Ramos (cell line): ENCODE data around the gene ARHGEF17.

ENCODE experiments used
- in situ Hi-C: fragments of 300-500 bp; cut with MboI; formaldehyde crosslinking; loops from one replicate; pipeline ENCODE4 v1.14.3; 2022; ENCODE audit warnings: low sequenced_read_pairs; ENCODE audit not compliant: unreplicated experiment

The ARHGEF17 gene

DNA sequence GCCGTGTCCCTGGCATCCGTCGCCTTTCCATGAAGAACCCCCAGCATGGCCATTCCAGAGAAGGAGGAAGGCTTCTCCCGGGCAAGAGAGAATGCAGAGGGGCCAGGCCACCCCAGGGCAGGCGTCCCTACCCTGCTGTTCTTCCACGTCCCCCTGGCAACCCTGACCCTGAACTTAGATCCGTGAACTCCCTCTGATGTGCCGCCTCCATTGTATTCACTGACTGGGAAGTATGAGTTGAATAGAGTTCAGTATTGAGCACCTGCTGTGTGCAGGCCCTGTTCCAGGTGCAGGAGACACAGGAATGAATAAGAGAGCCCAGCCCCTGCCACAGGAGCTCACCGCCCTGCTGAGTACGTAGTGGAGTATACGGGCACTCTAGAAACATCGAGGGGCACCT, 39.0 kb downstream of the ARHGEF17 start:
- in situ Hi-C loops, result loop anchor here (10.0 kb wide), 1 partner anchor 308 kb away; no protein-coding TSS in a partner anchor

DNA sequence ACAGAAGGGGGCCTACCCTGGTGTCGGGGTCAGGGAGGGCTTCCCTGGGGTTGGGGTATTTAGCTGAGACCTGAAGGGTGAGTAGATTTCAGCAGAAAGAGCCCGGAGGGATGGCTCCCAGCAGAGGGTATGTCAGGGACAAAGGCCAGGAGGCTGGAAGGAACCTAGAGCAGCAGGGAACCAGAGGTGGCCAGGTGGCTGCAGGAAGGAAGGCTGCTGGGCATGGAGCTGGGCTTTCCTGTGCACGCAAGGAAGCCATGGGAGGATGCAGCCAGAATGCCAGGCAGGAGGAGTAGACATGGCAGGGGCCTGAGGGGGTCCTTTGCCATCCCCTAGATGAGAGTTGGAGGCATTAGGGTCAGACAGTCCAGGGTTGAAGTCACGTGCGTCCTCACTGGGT, 40.8 kb downstream of the ARHGEF17 start:
- in situ Hi-C loops, result loop anchor here (10.0 kb wide), 1 partner anchor 306 kb away; no protein-coding TSS in a partner anchor

DNA sequence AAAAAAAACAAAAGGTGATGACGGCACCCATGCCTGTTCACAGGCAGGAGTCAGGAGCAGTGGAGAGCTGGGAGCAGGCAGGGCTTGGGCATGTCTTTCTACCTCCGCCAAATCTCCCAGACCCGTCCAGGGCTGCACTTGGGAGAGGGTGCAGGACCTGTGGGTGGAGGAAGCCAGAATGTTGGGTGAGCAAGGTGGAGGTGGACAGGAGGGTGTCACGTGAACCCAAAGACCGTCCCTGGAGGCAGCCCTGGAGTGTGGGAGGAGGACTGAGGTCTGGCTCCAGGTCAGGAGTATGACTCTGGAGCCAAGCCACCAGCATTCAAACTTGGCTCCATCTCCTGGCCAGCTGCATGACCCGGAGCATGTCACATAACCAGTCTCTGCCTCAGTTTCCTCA, 41.6 kb downstream of the ARHGEF17 start:
- in situ Hi-C loops, result loop anchor here (5.0 to 10.0 kb wide), 2 partner anchors 43 to 305 kb away; no protein-coding TSS in a partner anchor

DNA sequence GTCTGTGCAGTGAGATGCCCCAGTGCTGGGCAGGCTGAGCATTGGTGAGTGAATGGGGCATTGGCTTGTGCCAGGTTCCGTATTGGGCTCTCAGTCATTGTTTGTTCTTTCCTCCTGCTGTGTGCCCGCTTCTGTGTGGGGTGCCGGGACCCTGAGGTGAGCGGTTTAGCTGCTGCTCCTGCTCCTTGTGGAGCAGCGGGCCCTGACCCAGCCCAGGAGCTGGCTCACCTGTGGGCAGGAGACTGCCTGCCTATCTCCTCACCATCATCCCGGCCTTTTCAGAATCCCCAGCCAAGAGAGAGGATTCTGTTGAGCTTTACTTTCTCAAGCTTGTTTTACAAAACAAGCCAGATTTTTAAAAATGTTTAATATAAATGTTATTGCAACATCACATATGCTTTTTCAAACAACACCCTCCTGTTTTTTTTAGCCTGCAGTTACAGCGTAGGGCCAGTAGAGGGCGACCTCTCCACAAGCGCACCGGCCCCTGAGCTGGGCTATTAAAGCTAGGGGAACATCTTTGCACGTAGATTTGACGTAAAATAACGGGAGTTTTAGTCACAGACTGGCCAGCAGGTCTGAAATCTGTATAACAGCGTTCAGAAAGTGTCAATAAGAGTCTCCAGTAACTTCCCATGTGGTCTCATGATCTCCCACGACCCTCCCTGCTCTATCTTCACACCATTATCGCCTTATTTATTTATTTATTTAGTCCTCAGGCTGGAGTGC, 43.0 kb downstream of the ARHGEF17 start:
- in situ Hi-C loops, result loop anchor here (5.0 kb wide), 1 partner anchor 41 kb away; no protein-coding TSS in a partner anchor

DNA sequence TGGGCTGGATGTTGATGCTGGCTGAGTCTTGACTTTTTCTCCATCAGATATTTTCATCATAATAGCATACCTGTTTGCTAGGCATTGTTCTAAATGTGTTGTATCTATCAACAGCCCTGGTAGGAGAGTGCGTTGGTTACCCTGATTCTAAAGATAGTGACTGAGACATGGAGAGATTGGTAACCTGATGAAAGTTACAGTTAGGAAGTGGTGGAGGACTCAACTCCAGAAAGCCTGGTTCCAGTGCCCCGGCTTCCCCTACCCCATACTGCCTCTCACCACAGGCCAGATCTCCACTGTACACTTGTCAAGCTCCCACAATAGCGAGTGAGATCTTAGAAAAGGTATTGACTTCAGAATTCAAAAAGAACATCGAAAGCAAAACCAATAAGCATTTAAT, 45.3 kb downstream of the ARHGEF17 start:
- in situ Hi-C loops, result loop anchor here (5.0 kb wide), 1 partner anchor 39 kb away; no protein-coding TSS in a partner anchor

DNA sequence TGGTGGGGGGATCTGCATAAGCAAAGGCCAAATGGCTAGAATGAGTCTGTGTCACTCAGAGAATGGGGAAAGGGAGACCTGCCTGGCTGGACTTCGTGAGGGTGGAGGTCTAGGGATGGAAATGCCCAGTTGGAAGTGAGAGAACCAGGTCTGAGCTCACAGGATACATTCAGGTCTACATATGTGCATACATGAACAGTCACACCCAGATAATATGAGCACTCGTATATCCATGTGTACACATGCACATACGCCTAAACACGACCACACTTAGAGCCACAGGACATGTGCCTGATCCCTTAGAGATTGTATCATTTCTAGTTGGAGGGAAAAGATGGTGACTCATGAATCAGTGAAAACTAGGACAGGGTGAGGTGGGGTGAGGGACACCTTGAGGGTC, 47.0 kb downstream of the ARHGEF17 start:
- in situ Hi-C loops, result no loop called here

DNA sequence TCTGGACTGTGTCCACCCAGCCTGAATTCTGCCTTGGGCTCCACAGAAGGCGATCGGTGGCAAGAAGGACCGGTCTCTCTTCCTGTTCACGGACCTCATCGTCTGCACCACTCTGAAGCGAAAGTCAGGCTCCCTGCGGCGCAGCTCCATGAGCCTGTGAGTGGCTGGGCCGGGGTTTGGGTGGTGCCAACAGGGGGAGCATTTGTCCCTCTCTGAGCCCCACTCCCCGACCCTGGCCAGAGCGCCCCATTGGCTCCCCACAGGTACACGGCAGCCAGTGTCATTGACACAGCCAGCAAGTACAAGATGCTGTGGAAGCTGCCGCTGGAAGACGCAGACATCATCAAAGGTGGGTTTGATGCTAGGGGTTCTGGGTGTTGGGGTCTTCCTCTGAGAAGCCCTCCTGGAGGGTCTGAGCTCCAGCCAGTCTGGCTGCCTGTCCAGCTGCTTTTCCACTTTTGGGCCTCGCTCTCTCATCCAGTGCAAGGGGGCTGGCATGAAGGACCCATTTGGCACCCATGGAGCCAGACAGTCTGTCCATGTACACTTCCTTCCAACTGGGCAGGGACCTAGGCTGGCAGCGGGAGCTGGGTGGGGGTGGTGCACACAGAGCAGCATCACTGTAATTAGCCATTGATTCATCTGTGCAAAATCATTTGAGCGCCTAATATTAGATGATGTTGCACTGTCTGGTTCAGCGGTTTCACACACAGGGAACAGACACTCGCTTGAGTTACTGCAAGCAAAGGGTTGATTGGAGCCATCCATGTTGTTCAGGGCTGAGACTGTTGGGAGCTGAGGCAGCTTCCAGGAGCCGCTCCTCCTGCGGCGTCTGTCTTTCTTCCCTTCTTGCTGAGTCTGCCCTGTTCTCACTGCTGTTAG, 49.1 kb downstream of the ARHGEF17 start:
- in situ Hi-C loops, result no loop called here

DNA sequence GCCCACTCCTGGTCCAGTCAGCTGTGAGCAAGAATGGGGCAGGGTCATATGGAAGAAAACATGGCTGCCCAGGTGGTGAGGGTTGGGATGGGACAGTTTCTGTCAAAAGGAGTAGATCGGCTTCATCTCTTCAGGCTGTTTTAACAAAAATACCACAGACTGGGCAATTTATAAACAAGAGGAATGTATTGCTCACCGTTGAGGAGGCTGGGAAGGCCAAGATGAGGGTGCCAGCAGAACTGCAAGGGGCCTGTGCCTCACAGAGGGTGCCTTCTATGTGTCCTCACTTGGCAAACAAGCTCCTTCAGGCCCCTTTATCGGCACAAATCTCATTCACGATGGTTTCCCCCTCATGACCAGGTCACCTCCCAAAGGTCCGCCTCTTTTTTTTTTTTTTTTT, 50.0 kb downstream of the ARHGEF17 start:
- in situ Hi-C loops, result no loop called here

DNA sequence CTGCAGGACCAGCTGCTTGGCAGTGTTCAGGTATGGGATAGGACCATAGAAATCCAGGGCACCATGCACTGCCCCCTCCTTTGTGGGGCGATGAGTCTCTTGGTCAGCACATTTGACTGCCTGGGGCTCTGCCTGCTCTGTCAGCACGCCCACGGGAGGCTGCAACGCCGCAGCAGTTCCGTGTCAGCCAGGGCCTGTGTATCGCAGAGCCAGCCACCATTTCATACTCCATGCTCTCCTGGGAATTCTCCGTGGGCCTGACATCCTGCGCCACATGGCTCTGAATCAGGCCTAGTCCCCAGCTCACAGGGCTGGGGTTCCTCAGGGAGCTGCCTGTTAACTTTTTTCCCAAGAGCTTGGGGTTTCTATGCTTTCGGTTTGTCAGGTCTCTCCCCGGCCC, 51.3 kb downstream of the ARHGEF17 start:
- in situ Hi-C loops, result no loop called here

DNA sequence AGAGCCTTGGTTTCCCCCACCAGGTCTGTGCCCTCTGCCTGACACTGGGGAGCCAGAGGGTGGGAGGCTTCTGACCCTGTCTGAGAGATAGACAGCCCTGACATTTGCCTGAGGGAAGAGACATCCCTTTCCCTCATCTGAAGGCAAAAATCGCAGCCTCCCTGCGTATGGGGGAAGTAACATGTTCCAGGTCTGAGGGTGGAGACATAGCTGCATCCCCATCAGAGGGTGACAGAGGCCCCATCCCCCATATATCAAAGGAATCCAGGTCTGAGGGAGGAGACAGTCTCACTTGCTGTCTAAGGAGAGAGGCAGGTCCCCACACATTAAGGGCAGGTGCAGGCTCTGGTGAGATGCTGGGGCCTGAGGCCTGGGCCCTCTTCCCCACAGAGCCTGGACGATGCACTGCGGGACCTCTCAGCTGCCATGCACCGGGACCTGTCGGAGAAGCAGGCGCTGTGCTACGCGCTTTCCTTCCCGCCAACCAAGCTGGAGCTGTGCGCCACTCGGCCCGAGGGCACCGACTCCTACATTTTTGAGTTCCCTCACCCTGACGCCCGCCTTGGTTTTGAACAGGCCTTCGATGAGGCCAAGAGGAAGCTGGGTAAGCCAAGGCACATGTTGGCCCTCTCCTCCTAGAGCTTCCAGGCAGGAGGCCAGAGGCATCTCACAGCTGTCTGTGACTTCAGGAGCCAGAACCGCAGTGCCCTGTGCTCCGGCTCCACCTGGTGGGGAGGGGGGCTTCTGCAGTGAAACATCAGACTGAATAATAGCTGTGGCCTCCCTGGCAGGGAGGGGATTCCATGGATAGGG, 52.1 kb downstream of the ARHGEF17 start:
- in situ Hi-C loops, result no loop called here

DNA sequence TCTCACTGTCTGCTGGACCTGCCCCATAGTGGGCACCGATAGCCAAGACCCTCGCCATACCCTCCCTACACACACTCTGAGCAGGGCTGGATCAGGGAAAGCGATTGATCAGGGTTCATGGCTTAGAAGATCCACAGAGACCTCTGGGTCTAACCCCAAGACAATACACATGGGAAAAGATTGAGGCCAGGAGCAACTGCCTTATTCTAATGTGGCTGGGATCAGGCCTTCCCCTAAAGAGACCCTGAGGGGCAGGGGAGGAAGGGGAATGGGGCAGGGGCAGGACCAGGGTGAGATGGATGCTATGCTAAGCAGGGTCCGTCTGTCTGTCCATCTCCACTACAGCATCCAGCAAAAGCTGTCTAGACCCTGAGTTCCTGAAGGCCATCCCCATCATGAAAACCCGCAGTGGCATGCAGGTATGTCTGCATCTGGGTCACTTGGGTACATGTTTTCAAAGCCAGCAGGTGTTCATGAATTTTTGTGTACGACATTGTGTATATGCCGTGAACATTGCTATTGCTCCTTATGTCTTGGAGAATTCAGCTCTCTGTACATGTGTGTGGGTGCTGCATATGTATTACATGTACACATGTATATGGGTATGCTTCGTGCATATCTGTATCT, 52.8 kb downstream of the ARHGEF17 start:
- in situ Hi-C loops, result no loop called here

DNA sequence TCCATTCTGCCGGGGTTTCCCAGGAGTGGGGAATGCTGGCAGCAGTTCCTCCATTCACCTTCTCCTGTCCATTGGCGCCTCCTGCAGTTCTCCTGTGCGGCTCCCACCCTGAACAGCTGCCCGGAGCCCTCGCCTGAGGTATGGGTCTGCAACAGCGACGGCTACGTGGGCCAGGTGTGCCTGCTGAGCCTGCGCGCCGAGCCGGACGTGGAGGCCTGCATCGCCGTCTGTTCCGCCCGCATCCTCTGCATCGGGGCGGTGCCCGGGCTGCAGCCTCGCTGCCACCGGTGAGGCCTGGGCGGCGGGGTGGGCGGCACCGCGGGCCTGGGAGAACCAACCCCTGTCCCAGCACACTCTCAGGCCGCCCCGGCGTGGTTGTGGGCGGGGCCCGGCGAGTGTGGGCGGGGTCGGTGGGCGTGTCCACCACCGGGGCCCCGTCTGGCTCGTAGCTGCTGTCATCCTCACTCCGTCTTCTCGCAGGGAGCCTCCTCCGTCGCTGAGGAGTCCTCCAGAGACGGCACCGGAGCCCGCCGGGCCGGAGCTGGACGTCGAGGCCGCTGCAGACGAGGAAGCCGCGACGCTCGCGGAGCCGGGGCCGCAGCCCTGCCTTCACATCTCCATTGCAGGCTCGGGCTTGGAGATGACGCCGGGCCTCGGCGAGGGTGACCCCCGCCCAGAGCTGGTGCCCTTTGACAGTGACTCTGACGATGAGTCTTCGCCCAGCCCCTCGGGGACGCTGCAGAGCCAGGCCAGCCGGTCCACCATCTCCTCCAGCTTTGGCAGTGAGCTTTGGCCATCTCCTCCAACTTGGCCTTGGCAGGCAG, 54.1 kb downstream of the ARHGEF17 start:
- in situ Hi-C loops, result no loop called here

DNA sequence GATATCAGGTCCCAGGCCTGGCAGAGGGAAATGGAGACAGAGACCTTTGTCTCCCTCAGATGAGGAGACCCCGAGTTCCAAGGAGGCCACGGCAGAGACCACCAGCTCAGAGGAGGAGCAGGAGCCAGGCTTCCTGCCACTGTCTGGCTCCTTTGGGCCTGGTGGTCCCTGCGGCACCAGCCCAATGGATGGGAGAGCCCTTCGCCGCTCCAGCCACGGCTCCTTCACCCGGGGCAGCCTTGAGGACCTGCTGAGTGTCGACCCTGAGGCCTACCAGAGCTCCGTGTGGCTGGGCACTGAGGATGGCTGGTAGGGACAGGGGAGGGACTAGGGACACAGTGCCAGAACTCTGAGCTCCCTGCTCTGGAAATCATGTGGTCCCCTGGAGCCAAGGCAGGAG, 55.1 kb downstream of the ARHGEF17 start:
- in situ Hi-C loops, result no loop called here

DNA sequence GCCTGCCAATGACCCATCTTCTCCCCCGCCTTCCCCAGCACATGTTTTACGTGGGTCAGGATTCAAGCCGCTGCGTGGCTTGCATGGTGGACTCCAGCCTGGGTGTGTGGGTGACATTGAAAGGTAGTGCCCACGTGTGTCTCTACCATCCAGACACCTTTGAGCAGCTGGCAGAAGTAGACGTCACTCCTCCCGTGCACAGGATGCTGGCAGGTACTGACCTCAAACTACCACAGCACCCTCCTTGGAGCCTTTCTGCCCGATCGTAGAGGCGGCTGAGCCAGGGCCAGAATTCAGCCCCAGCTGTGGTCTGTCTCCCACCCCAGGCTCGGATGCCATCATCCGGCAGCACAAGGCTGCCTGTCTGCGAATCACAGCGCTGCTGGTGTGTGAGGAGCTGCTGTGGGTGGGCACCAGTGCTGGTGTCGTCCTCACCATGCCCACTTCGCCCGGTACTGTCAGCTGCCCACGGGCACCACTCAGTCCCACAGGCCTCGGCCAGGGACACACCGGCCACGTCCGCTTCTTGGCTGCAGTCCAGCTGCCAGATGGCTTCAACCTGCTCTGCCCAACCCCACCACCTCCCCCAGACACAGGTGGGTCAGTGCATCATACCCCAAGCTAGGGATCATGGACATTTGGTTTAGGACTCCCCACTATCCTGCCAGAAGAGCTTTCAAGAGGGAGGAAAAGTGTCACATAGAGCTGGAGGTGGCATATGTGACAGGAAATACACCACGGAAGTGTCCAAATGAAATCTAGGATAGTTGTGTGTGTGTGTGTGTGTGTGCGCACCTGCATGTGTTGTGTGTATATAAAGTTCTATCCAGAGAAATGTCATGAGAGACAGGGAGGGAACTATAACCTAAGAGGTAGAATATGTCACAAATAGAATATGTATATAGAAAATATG, 57.5 kb downstream of the ARHGEF17 start:
- in situ Hi-C loops, result no loop called here

DNA sequence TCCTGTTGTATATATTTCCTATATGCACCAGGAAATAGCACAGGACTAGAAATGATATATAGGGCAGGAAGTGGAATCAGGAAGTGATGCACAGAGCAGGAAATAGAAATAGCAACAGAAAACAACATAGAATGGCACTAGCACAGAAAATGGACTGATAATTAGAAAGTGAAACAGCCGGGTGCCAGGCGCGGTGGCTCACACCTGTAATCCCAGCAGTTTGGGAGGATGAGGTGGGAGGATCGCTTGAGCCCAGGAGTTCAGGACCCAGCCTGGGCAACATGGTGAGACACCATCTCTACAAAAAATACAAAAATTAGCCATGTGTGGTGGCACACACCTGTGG, 58.2 kb downstream of the ARHGEF17 start:
- in situ Hi-C loops, result no loop called here

DNA sequence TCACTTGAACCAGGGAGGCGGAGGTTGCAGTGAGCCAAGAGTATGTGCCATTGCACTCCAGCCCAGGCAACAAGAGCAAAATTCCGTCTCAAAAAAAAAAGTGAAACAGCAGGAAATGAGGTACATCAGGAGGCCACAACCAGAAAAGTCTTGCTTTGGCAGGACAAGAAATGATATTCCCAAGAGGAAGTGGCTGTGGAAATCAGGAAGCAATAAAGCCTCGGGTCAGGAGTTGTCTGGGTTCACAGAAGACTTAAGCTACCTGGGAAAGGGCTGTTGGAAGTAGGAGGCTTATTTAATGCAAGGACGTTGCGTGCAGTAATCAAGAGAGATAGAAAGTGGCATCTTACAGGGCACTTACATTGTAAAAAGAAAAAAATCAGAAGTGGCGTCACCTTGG, 58.9 kb downstream of the ARHGEF17 start:
- in situ Hi-C loops, result no loop called here

DNA sequence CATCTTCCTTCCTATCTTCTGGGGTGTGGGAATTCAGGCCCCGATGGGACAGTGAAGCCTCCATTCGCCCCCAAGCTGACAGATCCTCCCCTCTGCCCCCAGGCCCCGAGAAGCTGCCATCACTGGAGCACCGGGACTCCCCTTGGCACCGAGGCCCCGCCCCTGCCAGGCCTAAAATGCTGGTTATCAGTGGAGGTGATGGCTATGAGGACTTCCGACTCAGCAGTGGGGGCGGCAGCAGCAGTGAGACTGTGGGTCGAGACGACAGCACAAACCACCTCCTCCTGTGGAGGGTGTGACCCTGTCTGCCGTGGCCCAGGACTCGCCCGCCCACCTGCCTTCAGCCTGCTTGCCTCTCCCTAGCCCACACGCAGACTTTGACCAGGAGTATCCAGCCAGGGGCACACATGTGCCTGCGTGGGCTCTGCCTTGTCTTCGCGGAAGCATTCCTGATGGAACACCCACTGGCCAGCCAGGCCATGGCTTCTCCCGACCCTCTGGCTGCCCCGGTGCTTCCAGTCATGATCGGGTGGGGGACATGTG, 59.5 kb downstream of the ARHGEF17 start:
- in situ Hi-C loops, result no loop called here

DNA sequence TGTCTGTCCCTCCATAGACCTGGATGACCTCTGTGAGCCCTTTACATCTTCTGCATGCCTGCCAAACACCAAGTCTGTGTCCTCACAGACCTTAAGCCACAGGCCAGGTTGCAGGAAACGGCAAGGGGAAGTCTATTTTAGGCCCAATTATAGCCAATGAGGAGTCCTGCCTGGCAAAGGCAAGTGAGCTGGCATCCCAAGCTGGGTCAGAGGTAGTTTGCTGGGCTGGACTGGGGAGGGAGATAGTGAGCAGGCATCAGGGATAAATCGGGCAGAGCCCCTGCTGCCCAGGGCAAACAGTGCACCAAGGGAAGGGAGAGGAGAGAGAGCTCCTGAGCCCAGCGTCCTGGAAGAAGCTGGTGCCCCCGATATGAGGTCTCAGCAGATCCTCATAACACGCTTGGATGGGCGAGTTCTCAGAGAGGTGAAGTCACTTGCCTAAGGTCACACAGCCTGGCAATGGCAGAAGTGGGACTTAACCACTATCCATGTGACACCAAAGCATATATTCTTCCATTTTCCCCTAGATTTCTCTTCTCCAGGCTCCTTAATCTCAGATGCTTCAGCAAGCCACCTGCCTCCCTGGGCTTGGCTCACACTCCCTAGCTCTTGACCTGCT, 64.4 kb downstream of the ARHGEF17 start:
- in situ Hi-C loops, result no loop called here
